Inflammatory macrophage treated with lipopolysaccharide for 1 hour (primary cell): ENCODE data around the gene PIK3CD.
A peak's percentile ranks its signal among the peaks of the same experiment; 100 is the strongest.
"Not testable (repeated sequence)": the region's sequence is repeated elsewhere in the genome, so short reads cannot be mapped to it uniquely, and the experiment has no call there.

Experiments used
- DNase-seq, 2 donors: peaks; one replicate each; pipeline ENCODE4 v3.0.0-alpha.2; 2020 to 2022

Gene PIK3CD

GRCh38 chr1:9690440-9691107 lies 39.0 kb downstream of the PIK3CD start:
- no peak for DNase-seq

- no peak for DNase-seq
These were observed 39.5 kb downstream of the PIK3CD start for GRCh38 chr1:9691108-9691445.

- no peak for DNase-seq
These were observed 40.2 kb downstream of the PIK3CD start for GRCh38 chr1:9691691-9692090.

GRCh38 chr1:9696793-9697192 lies 45.3 kb downstream of the PIK3CD start:
- DNase-seq, result peak in 1 of 2 donors; percentile 62

DNA sequence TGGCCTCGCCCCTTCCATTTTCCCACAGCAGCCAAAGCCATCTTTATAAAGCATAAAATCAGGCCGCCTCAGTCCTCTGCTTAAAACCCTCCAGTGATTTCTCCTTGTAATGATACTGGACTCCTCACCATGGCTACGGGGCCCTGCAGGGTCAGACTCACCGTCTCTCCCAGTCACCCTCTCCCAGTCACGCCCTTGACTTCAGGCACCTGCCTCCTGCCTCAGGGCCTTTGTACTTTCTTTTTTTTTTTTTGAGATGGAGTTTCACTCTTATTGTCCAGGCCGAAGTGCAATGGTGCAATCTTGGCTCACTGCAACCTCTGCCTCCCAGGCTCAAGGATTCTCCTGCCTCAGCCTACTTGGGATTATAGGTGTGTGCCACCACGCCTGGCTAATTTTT lies 47.8 kb downstream of the PIK3CD start:
- no peak for DNase-seq

GRCh38 chr1:9700340-9700739 lies 48.8 kb downstream of the PIK3CD start:
- DNase-seq, result no peak

DNA sequence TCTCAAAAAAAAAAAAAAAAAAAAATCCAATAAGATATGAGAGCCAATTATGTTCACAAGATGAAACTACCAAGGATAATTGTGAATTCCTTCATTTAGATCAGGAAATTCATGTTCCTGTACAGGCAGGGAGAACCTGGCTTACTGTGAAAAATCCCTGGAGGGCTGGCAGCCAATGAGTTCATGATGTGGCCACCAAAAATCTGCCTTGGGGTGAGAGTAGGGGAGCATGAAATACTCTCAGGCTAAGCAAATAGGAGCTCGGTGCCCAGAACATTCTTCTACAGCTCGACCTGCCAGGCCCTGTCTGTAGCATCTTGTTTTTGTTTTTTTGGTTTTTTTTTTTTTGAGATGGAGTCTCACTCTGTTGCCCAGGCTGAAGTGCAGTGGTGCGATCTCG lies 50.1 kb downstream of the PIK3CD start:
- no peak for DNase-seq

DNA sequence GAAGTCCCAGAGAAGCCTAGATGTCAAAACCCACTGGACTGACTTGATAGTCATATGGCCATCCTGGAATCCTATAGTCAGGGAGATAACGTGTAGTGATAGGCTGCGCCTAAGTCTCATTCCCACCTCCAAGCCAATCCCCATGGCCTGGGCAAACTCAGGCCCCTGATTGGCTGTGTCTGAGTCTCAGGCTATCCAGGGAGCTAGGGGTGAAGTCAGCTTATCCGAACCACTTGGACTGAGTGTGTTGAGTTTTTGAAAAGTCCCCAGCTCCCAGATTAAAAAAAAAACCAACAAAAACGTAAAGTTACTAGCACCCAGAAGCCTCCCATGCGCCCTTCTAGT lies 51.6 kb downstream of the PIK3CD start:
- DNase-seq, result no peak

- no peak for DNase-seq
These were observed 52.1 kb downstream of the PIK3CD start for GRCh38 chr1:9703681-9704080.

DNA sequence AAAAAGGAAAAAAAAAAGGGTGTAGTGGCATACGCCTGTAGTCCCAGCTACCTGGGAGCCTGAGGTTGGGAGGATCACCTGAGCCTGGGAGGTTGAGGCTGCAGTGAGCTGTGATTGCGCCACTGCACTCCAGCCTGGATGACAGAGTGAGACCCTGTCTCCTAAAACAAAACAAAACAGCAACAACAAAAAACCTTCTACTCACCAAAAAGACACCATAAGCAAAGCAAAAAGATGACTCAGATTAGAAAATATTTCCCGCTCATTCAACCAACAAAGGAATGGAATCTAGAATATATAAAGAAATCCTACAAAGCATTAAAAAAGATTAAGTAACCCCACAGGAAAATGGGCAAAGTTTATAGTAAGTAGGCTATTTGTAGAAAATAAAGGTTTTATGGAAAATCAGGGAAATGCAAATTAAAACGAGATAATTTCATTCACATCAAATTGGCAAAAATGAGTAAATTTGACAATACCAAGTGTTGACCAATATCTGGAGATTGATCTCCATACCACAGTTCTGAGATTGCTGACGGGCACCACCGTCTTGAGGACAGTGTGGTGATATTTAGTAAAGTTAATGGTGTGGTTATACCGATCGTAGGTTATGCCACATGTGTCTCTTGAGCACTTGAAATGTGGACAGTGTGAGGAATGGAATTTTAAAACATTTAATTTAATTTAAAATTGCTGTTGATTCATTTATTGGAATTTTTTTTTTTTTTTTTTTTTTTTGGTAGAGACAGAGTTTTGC lies 54.0 kb downstream of the PIK3CD start:
- DNase-seq, result no peak

DNA sequence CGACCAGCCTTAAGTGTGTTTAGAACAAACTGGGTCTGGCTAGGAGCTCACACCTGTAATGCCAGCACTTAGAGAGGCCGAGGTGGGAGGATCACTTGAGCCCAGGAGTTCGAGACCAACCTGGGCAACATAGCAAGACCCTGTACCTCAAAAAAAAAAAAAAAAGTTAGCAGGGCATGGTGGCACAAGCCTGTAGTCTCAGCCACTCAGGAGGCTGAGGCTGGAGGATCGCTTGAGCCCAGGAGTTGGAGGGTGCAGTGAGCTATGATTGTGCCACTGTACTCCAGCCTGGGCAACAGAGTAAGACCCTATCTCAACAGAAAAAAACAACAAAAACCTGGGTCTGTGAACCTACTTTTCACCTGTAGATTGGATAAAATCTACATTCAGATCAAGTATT lies 54.6 kb downstream of the PIK3CD start:
- no peak for DNase-seq

DNA sequence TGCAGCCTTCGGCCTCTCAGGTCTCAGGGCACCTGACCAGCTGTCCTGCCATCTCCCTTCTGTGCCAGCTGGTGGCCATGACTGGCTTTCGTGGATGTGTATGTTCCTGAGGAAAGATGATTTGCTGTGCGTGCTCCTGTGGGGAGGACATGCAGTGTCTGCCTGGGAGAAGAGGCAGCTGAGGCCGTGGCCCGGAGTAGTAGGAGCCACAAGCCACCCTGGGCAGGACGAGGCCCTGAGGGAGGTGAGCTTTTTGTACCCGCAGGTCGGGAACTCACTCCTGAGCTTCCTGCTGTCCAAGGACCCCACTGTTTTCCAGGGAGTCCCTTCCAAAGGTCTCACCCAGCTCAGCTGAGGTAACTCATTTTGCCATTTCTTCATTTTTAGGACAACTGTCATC lies 58.5 kb downstream of the PIK3CD start:
- no peak for DNase-seq

- DNase-seq, result no peak
These were observed 60.0 kb downstream of the PIK3CD start for GRCh38 chr1:9711466-9712020.

- DNase-seq, result not testable (repeated sequence)
These were observed 61.2 kb downstream of the PIK3CD start for GRCh38 chr1:9712767-9713166.

- no peak for DNase-seq
These were observed 62.8 kb downstream of the PIK3CD start for GRCh38 chr1:9714257-9714718.

DNA sequence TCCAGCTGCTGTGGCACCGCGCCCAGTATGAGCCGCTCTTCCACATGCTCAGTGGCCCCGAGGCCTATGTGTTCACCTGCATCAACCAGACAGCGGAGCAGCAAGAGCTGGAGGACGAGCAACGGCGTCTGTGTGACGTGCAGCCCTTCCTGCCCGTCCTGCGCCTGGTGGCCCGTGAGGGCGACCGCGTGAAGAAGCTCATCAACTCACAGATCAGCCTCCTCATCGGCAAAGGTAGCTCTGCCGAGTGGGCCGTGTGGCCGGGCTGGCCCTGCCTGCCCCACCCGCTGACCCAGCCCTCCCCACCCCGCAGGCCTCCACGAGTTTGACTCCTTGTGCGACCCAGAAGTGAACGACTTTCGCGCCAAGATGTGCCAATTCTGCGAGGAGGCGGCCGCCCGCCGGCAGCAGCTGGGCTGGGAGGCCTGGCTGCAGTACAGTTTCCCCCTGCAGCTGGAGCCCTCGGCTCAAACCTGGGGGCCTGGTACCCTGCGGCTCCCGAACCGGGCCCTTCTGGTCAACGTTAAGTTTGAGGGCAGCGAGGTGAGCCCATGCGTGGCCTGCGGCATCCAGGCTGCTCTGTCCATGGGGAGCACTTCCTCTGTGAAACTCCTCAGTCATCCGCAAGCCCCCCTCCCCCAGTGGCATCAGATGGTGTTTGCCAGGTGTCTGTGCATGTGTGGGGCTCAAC lies 64.2 kb downstream of the PIK3CD start:
- no peak for DNase-seq

DNA sequence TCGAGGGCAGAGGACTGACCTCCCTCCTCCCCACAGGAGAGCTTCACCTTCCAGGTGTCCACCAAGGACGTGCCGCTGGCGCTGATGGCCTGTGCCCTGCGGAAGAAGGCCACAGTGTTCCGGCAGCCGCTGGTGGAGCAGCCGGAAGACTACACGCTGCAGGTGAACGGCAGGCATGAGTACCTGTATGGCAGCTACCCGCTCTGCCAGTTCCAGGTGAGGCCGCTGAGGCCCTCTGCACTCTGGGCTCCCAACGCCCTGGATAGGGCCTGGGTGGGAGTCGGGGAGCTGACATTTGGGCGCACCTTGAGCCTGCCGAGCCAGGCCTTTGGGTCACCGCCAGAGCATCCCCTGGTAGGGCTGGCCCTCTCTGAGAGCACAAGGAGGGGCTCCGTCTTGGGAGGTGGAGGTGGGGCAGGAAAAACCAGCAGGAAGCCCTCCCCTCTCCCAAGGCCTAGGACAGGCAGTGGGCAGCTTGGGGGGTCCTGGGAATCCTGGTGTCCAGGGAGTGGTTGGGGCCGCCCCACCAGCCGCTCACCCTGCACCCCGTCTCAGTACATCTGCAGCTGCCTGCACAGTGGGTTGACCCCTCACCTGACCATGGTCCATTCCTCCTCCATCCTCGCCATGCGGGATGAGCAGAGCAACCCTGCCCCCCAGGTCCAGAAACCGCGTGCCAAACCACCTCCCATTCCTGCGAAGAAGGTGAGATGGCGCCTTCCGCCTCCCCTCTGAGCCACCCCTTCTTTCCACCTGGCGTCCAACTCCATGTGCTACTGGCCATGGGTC lies 65.1 kb downstream of the PIK3CD start:
- DNase-seq, result no peak

GRCh38 chr1:9717193-9718005 lies 65.9 kb downstream of the PIK3CD start:
- peak; percentile 45 to 66 for DNase-seq

DNA sequence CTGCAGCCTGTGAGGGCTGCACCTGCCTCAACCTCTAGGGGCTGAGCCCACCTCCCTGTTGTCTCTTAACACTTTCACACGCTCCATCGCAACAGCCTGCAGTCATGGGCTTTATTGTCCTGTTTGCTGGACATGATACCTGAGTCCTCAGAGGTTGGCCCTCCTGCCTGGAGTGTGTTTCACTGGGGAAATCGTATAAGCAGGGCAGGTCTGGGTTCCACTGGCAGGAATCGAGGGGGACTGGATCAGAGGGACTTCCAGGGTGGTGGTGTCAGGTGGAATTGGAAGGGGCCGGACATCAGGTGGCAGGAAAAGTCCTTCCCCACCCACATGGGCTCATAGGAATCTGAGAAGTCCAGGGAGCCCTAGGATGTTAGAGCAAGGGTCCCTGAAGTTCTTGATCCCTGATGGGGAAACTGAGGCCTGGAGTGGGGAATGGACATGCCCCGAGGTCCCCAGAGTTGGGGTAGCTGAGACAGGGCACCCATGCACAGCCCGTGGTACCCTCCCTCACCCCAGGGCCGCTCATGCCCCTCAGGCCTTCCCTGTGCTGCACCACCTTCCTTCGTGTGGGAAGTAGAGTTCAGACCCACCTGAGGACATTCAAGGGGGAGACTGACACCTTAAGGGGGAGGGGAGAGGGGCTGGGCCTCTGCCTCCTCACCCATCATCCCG lies 66.6 kb downstream of the PIK3CD start:
- DNase-seq, result no peak

- no peak for DNase-seq
These were observed 68.6 kb downstream of the PIK3CD start for GRCh38 chr1:9719978-9720722.
